ENCODE measurements around the gene IRF1.
"Not testable (repeated sequence)": the region's sequence is repeated elsewhere in the genome, so short reads cannot be mapped to it uniquely, and the experiment has no call there.

The IRF1 gene

GRCh38 chr5:132513618-132514336, 23.2 kb upstream of the IRF1 start:
- not testable (repeated sequence) for H2BK15ac ChIP-seq (replicated peaks; ENCODE audit: low read depth); H4K5ac ChIP-seq (ENCODE audit: low read length); H3K18ac ChIP-seq (ENCODE audit: low read length); H2BK5ac ChIP-seq (ENCODE audit: low read length); DNase-seq; H3K4me3 ChIP-seq (ENCODE audit: low read length); H3K4me2 ChIP-seq (ENCODE audit: low read length); H3K4ac ChIP-seq (ENCODE audit: low read depth, low read length); H3K27me3 ChIP-seq (ENCODE audit: insufficient read depth, low read length, poor library complexity); H3K4me1 ChIP-seq (ENCODE audit: control insufficient read depth, low read depth, low read length); H3K9ac ChIP-seq (ENCODE audit: low read length); H2BK120ac ChIP-seq (ENCODE audit: low read depth, low read length); H3K36me3 ChIP-seq (ENCODE audit: control insufficient read depth, insufficient read depth, low read length); H3K56ac ChIP-seq (ENCODE audit: low read length); H3K79me2 ChIP-seq (ENCODE audit: control insufficient read depth, insufficient read depth, low read length); H2AK5ac ChIP-seq (ENCODE audit: low read length); H3K27ac ChIP-seq (ENCODE audit: low read depth, low read length); H4K8ac ChIP-seq (ENCODE audit: low read depth, low read length); H3K23ac ChIP-seq (ENCODE audit: low read length); H3K79me1 ChIP-seq (ENCODE audit: low read length)
- WGBS (ENCODE audit: extremely low coverage, insufficient coverage, low lambda C conversion rate): no CpG with 5 or more reads among the region's 25 CpGs

GRCh38 chr5:132510076-132510475, 19.5 kb upstream of the IRF1 start:
- Histone ChIP-seq H3K27me3 (ENCODE audit: insufficient read depth, low read length, poor library complexity) (no peaks in the 10 kb centered on the region), H3K79me1 (ENCODE audit: low read length) (no peaks in the 10 kb centered on the region), H3K4me2 (ENCODE audit: low read length) (no peak overlapping the region), H3K36me3 (ENCODE audit: control insufficient read depth, insufficient read depth, low read length) (no peaks in the 10 kb centered on the region), H3K4me3 (ENCODE audit: low read length) (no peak overlapping the region), H3K23ac (ENCODE audit: low read length) (no peak overlapping the region), H2BK5ac (ENCODE audit: low read length) (no peak overlapping the region), H3K4me1 (ENCODE audit: control insufficient read depth, low read depth, low read length) (no peaks in the 10 kb centered on the region), H2BK120ac (ENCODE audit: low read depth, low read length) (no peak overlapping the region), H2BK15ac (replicated peaks; ENCODE audit: low read depth) (no peak overlapping the region), H3K56ac (ENCODE audit: low read length) (no peak overlapping the region), H3K18ac (ENCODE audit: low read length) (no peak overlapping the region), H2AK5ac (ENCODE audit: low read length) (no peak overlapping the region), H4K5ac (ENCODE audit: low read length) (no peak overlapping the region), H3K27ac (ENCODE audit: low read depth, low read length) (no peak overlapping the region), H3K79me2 (ENCODE audit: control insufficient read depth, insufficient read depth, low read length) (no peaks in the 10 kb centered on the region), H3K9ac (ENCODE audit: low read length) (no peak overlapping the region), H4K8ac (ENCODE audit: low read depth, low read length) (no peak overlapping the region), H3K4ac (ENCODE audit: low read depth, low read length) (no peak overlapping the region)
- DNase-seq: no peak

GRCh38 chr5:132506094-132506692, 15.6 kb upstream of the IRF1 start:
- Histone ChIP-seq H3K4me1 (ENCODE audit: control insufficient read depth, low read depth, low read length) (no peaks in the 10 kb centered on the region), H3K36me3 (ENCODE audit: control insufficient read depth, insufficient read depth, low read length) (no peaks in the 10 kb centered on the region), H4K5ac (ENCODE audit: low read length) (no peak overlapping the region), H3K27me3 (ENCODE audit: insufficient read depth, low read length, poor library complexity) (no peaks in the 10 kb centered on the region), H3K4me2 (ENCODE audit: low read length) (no peak overlapping the region), H3K79me2 (ENCODE audit: control insufficient read depth, insufficient read depth, low read length) (no peaks in the 10 kb centered on the region), H3K18ac (ENCODE audit: low read length) (no peak overlapping the region), H3K27ac (ENCODE audit: low read depth, low read length) (no peak overlapping the region), H2AK5ac (ENCODE audit: low read length) (no peak overlapping the region), H3K4ac (ENCODE audit: low read depth, low read length) (no peak overlapping the region), H3K79me1 (ENCODE audit: low read length) (no peaks in the 10 kb centered on the region), H3K4me3 (ENCODE audit: low read length) (no peak overlapping the region), H2BK15ac (replicated peaks; ENCODE audit: low read depth) (no peak overlapping the region), H2BK120ac (ENCODE audit: low read depth, low read length) (no peak overlapping the region), H4K8ac (ENCODE audit: low read depth, low read length) (no peak overlapping the region), H3K23ac (ENCODE audit: low read length) (no peak overlapping the region), H2BK5ac (ENCODE audit: low read length) (no peak overlapping the region), H3K9ac (ENCODE audit: low read length) (no peak overlapping the region), H3K56ac (ENCODE audit: low read length) (no peak overlapping the region)
- WGBS (ENCODE audit: extremely low coverage, insufficient coverage, low lambda C conversion rate): no CpG with 5 or more reads among the region's 1 CpG
- peak; percentile 56 for DNase-seq

GRCh38 chr5:132505641-132506040, 15.1 kb upstream of the IRF1 start:
- no peak overlapping the region for H2BK120ac ChIP-seq (ENCODE audit: low read depth, low read length)
- H2BK15ac ChIP-seq (replicated peaks; ENCODE audit: low read depth): no peak overlapping the region
- no peak overlapping the region for H3K27ac ChIP-seq (ENCODE audit: low read depth, low read length)
- H3K79me1 ChIP-seq (ENCODE audit: low read length): no peaks in the 10 kb centered on the region
- H3K4me2 ChIP-seq (ENCODE audit: low read length): no peak overlapping the region
- no peak overlapping the region for H3K23ac ChIP-seq (ENCODE audit: low read length)
- H3K18ac ChIP-seq (ENCODE audit: low read length): no peak overlapping the region
- no peak overlapping the region for H3K9ac ChIP-seq (ENCODE audit: low read length)
- WGBS (ENCODE audit: extremely low coverage, insufficient coverage, low lambda C conversion rate): no CpG with 5 or more reads among the region's 2 CpGs
- no peaks in the 10 kb centered on the region for H3K36me3 ChIP-seq (ENCODE audit: control insufficient read depth, insufficient read depth, low read length)
- no peak for DNase-seq
- no peaks in the 10 kb centered on the region for H3K4me1 ChIP-seq (ENCODE audit: control insufficient read depth, low read depth, low read length)
- no peak overlapping the region for H3K4me3 ChIP-seq (ENCODE audit: low read length)
- no peak overlapping the region for H3K4ac ChIP-seq (ENCODE audit: low read depth, low read length)
- H3K79me2 ChIP-seq (ENCODE audit: control insufficient read depth, insufficient read depth, low read length): no peaks in the 10 kb centered on the region
- H4K5ac ChIP-seq (ENCODE audit: low read length): no peak overlapping the region
- no peak overlapping the region for H2BK5ac ChIP-seq (ENCODE audit: low read length)
- no peaks in the 10 kb centered on the region for H3K27me3 ChIP-seq (ENCODE audit: insufficient read depth, low read length, poor library complexity)
- H2AK5ac ChIP-seq (ENCODE audit: low read length): no peak overlapping the region
- H3K56ac ChIP-seq (ENCODE audit: low read length): no peak overlapping the region
- no peak overlapping the region for H4K8ac ChIP-seq (ENCODE audit: low read depth, low read length)

- H3K4ac ChIP-seq (ENCODE audit: low read depth, low read length): no peak overlapping the region
- H2AK5ac ChIP-seq (ENCODE audit: low read length): no peak overlapping the region
- no peak overlapping the region for H3K23ac ChIP-seq (ENCODE audit: low read length)
- no peak overlapping the region for H2BK120ac ChIP-seq (ENCODE audit: low read depth, low read length)
- no peaks in the 10 kb centered on the region for H3K79me2 ChIP-seq (ENCODE audit: control insufficient read depth, insufficient read depth, low read length)
- H4K8ac ChIP-seq (ENCODE audit: low read depth, low read length): no peak overlapping the region
- no peak overlapping the region for H4K5ac ChIP-seq (ENCODE audit: low read length)
- no peaks in the 10 kb centered on the region for H3K79me1 ChIP-seq (ENCODE audit: low read length)
- H3K18ac ChIP-seq (ENCODE audit: low read length): no peak overlapping the region
- no peak overlapping the region for H3K56ac ChIP-seq (ENCODE audit: low read length)
- no peak for DNase-seq
- no CpG with 5 or more reads among the region's 4 CpGs for WGBS (ENCODE audit: extremely low coverage, insufficient coverage, low lambda C conversion rate)
- H3K9ac ChIP-seq (ENCODE audit: low read length): no peak overlapping the region
- no peaks in the 10 kb centered on the region for H3K4me1 ChIP-seq (ENCODE audit: control insufficient read depth, low read depth, low read length)
- no peaks in the 10 kb centered on the region for H3K36me3 ChIP-seq (ENCODE audit: control insufficient read depth, insufficient read depth, low read length)
- no peaks in the 10 kb centered on the region for H3K27me3 ChIP-seq (ENCODE audit: insufficient read depth, low read length, poor library complexity)
- H2BK5ac ChIP-seq (ENCODE audit: low read length): no peak overlapping the region
- H3K27ac ChIP-seq (ENCODE audit: low read depth, low read length): no peak overlapping the region
- H3K4me3 ChIP-seq (ENCODE audit: low read length): no peak overlapping the region
- H3K4me2 ChIP-seq (ENCODE audit: low read length): no peak overlapping the region
- H2BK15ac ChIP-seq (replicated peaks; ENCODE audit: low read depth): no peak overlapping the region
Observed at GRCh38 chr5:132504746-132505145, 14.2 kb upstream of the IRF1 start.

GRCh38 chr5:132503244-132503643, 12.7 kb upstream of the IRF1 start:
- Histone ChIP-seq H3K9ac (ENCODE audit: low read length) (no peak overlapping the region), H3K27ac (ENCODE audit: low read depth, low read length) (no peak overlapping the region), H3K36me3 (ENCODE audit: control insufficient read depth, insufficient read depth, low read length) (no peaks in the 10 kb centered on the region), H3K27me3 (ENCODE audit: insufficient read depth, low read length, poor library complexity) (no peaks in the 10 kb centered on the region), H3K4me2 (ENCODE audit: low read length) (no peak overlapping the region), H3K56ac (ENCODE audit: low read length) (no peak overlapping the region), H2BK15ac (replicated peaks; ENCODE audit: low read depth) (no peak overlapping the region), H2AK5ac (ENCODE audit: low read length) (no peak overlapping the region), H4K8ac (ENCODE audit: low read depth, low read length) (no peak overlapping the region), H3K23ac (ENCODE audit: low read length) (no peak overlapping the region), H4K5ac (ENCODE audit: low read length) (no peak overlapping the region), H3K4me1 (ENCODE audit: control insufficient read depth, low read depth, low read length) (no peaks in the 10 kb centered on the region), H3K79me1 (ENCODE audit: low read length) (no peaks in the 10 kb centered on the region), H3K18ac (ENCODE audit: low read length) (no peak overlapping the region), H3K4ac (ENCODE audit: low read depth, low read length) (no peak overlapping the region), H3K4me3 (ENCODE audit: low read length) (no peak overlapping the region), H3K79me2 (ENCODE audit: control insufficient read depth, insufficient read depth, low read length) (no peaks in the 10 kb centered on the region), H2BK5ac (ENCODE audit: low read length) (no peak overlapping the region), H2BK120ac (ENCODE audit: low read depth, low read length) (no peak overlapping the region)
- no peak for DNase-seq
- WGBS (ENCODE audit: extremely low coverage, insufficient coverage, low lambda C conversion rate): no CpG with 5 or more reads among the region's 4 CpGs
